Upper lobe of left lung (tissue), 6 donors: Measurements from ENCODE around the gene ZFR2. TPM values are rescaled to one million over a fixed set of nuclear protein-coding genes. Genes with fewer than 3 reads are reported as not detected.

Experiments
- ATAC-seq, 2 donors: fragments of 200-7000 bp; cut with Tn5 transposase; one replicate each; pipeline ENCODE4 v1.9.1; 2022; ENCODE audit warnings: mild to moderate bottlenecking in 2 of 2, moderate library complexity in 2 of 2; ENCODE audit not compliant: low FRiP score in 2 of 2
- DNase-seq, 2 donors: peaks; one replicate each; pipeline ENCODE4 v3.0.0-alpha.2; 2019 to 2020
- H3K27ac ChIP-seq, 4 donors: fragments of 200-600 bp; sonication (generic); one replicate each; pipeline ENCODE4 v1.5.1; 2016 to 2019
- H3K27me3 ChIP-seq, 4 donors: fragments of 200-600 bp; sonication (generic); one replicate each; pipeline ENCODE4 v1.5.1; 2017 to 2019
- H3K36me3 ChIP-seq, 4 donors: fragments of 200-600 bp; sonication (generic); one replicate each; pipeline ENCODE4 v1.5.1; 2016 to 2019
- H3K4me1 ChIP-seq, 4 donors: fragments of 200-600 bp; sonication (generic); one replicate each; pipeline ENCODE4 v1.5.1; 2018 to 2019
- H3K4me3 ChIP-seq, 4 donors: fragments of 200-600 bp; sonication (generic); one replicate each; pipeline ENCODE4 v1.5.1; 2017 to 2019; ENCODE audit warnings: mild to moderate bottlenecking in 2 of 4, moderate library complexity in 1 of 4
- H3K9me3 ChIP-seq, 4 donors: fragments of 200-600 bp; sonication (generic); one replicate each; pipeline ENCODE4 v1.5.1; 2018 to 2019
- EP300 ChIP-seq, 4 donors: sonication (generic); formaldehyde crosslinking; IDR thresholded peaks; one replicate each; pipeline ENCODE4 v1.5.1; 2017; ENCODE audit warnings: antibody characterized with exemption in 4 of 4, control low read depth in 2 of 4
- POLR2A ChIP-seq, 4 donors: fragments of 450-650 bp; IDR thresholded peaks; one replicate each; pipeline ENCODE4 v1.5.1; 2016 to 2017; ENCODE audit warnings: antibody characterized with exemption in 4 of 4, mild to moderate bottlenecking in 2 of 4
- POLR2AphosphoS5 ChIP-seq, 2 donors: sonication (generic); formaldehyde crosslinking; IDR thresholded peaks; one replicate each; pipeline ENCODE4 v1.5.1; 2017; ENCODE audit warnings: antibody characterized with exemption in 2 of 2
- WGBS, 2 donors: methylation state at CpG; one replicate each; pipeline ENCODE4 v1.1.5; 2017 to 2018; 5-methylcytosine and 5-hydroxymethylcytosine counted together
- total RNA-seq, 6 donors: library from RNA; depleted of rRNA in 4 of 6; stranded (reverse); fragments of >200 nt in 4 of 6; gene quantifications; one replicate each; pipeline versions ENCODE4 v1.1.0 to v1.2.1, GENCODE V29; 2016 to 2021
- TF ChIP-seq, protein P1 (sequence below), 6 experiments: fragments of 450-650 bp in 4 of 6; fragments of 200-600 bp in 2 of 6; sonication (generic) in 2 of 6; IDR thresholded peaks; one replicate each; pipeline ENCODE4 v1.5.1; 2016 to 2019; ENCODE audit warnings: antibody characterized with exemption in 6 of 6
- donor health status: DM: no; HTN: no; CAD: no; lungs with moderate emphysema.
- donor health status: DM: no; HTN: yes; CAD: no; lungs with severe emphysema.

The ZFR2 gene
- total RNA-seq, 6 donors from 2014 or later: 0.11 to 4.2 (median 0.30) TPM; not detected in 3

DNA sequence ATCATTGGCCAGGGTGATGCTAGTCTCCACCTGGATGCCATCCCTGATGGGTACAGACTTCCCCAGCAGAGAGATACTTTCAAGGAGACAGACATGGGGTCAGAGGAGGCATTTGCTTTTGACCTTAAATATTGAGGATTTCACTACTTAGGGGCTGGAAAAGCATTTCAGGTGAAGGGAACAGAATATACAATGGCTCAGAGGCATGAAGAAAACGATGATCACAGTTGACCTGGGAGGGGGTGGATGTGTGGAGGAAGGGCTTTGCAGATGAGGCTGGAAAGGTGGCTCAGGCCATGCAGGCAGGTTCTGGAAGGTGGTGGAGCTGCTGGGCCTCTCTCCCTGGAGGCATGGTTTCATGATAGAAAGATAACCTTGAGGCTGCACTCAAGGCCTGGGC is 86.5 kb downstream of the ZFR2 start:
- H3K9me3 ChIP-seq: peaks cover 12 to 27% (median 17%) of the 10 kb centered on the region in 4 donors
- TF ChIP-seq EP300 (IDR thresholded peaks at IDR 0.05): no peak
- TF ChIP-seq, protein P1, sequence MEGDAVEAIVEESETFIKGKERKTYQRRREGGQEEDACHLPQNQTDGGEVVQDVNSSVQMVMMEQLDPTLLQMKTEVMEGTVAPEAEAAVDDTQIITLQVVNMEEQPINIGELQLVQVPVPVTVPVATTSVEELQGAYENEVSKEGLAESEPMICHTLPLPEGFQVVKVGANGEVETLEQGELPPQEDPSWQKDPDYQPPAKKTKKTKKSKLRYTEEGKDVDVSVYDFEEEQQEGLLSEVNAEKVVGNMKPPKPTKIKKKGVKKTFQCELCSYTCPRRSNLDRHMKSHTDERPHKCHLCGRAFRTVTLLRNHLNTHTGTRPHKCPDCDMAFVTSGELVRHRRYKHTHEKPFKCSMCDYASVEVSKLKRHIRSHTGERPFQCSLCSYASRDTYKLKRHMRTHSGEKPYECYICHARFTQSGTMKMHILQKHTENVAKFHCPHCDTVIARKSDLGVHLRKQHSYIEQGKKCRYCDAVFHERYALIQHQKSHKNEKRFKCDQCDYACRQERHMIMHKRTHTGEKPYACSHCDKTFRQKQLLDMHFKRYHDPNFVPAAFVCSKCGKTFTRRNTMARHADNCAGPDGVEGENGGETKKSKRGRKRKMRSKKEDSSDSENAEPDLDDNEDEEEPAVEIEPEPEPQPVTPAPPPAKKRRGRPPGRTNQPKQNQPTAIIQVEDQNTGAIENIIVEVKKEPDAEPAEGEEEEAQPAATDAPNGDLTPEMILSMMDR (IDR thresholded peaks at IDR 0.05): no peak
- peaks cover 0 to 7% (median 3%) of the 10 kb centered on the region in 4 donors for H3K27me3 ChIP-seq
- no peak overlapping the region for H3K27ac ChIP-seq
- H3K36me3 ChIP-seq: peaks cover 0 to 10% (median 0%) of the 10 kb centered on the region in 4 donors
- no peak for ATAC-seq
- 86 to 100% methylated on average over 1 of the region's 1 CpG for WGBS, 2 donors
- no peak overlapping the region for H3K4me3 ChIP-seq
- H3K4me1 ChIP-seq: peaks cover 0 to 22% (median 4%) of the 10 kb centered on the region in 4 donors
- DNase-seq: no peak

DNA sequence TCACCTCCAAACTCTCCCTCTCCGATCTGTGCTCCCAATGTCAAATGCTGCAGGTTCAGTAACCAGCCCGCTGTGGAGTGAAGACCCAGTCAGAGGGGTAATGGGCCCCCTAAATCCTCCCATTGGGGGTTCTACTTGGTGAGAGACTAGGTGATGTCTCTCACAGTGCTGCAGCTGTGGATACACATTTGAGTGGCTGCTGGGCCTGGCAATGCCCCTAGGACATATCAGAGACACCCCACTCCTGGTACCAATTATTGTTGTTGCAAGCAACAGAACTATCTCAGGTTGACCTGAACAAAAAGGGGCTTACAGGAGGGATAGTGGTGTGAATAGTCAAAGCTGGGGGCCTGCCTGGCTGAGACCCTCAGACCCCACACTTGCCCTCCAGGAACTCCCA is 87.2 kb downstream of the ZFR2 start:
- Histone ChIP-seq H3K36me3 (peaks cover 0 to 10% (median 0%) of the 10 kb centered on the region in 4 donors), H3K27me3 (peaks cover 0 to 7% (median 3%) of the 10 kb centered on the region in 4 donors), H3K4me1 (peaks cover 0 to 19% (median 4%) of the 10 kb centered on the region in 4 donors), H3K9me3 (peaks cover 12 to 27% (median 17%) of the 10 kb centered on the region in 4 donors), H3K4me3 (no peak overlapping the region), H3K27ac (no peak overlapping the region)
- 96 to 100% methylated on average over 2 of the region's 2 CpGs for WGBS, 2 donors
- TF ChIP-seq POLR2AphosphoS5 (IDR thresholded peaks at IDR 0.05): no peak
- no peak for TF ChIP-seq EP300 (IDR thresholded peaks at IDR 0.05)
- no peak for TF ChIP-seq POLR2A (IDR thresholded peaks at IDR 0.05)
- TF ChIP-seq, protein P1 (IDR thresholded peaks at IDR 0.05): no peak
- no peak for DNase-seq
- no peak for ATAC-seq

DNA sequence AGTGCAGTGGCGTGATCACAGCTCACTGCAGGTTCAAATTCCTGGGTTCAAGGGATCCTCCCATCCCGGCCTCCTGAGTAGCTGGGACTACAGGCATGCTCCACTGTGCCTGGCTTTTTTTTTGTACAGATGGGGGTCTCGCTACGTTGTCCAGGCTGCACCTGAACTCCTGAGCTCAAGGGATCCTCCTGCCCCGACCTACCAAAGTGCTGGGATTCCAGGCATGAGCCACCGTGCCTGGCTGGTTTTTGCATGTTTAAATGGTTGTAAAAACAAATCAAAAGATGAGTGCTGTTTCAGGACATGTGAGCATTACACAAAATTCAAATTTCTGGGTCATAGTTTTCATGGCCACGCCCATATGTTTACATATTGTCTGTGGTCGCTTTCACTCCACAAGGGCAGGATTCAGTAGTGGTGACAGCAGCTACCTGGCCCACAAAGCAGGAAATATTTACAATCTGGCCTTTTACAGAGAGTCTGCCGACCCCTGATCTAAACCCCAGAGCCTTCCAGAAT is 88.0 kb downstream of the ZFR2 start:
- Histone ChIP-seq H3K4me3 (no peak overlapping the region), H3K4me1 (peaks cover 0 to 13% (median 4%) of the 10 kb centered on the region in 4 donors), H3K9me3 (peaks cover 12 to 27% (median 17%) of the 10 kb centered on the region in 4 donors), H3K36me3 (peaks cover 0 to 10% (median 0%) of the 10 kb centered on the region in 4 donors), H3K27ac (no peak overlapping the region), H3K27me3 (peaks cover 0 to 4% (median 2%) of the 10 kb centered on the region in 4 donors)
- ATAC-seq (no peak), DNase-seq (no peak)
- WGBS, 2 donors: 84 to 89% methylated on average over 9 of the region's 9 CpGs
- TF ChIP-seq POLR2A (IDR thresholded peaks at IDR 0.05): no peak
- no peak for TF ChIP-seq POLR2AphosphoS5 (IDR thresholded peaks at IDR 0.05)
- TF ChIP-seq EP300 (IDR thresholded peaks at IDR 0.05): no peak
- TF ChIP-seq, protein P1 (IDR thresholded peaks at IDR 0.05): no peak

DNA sequence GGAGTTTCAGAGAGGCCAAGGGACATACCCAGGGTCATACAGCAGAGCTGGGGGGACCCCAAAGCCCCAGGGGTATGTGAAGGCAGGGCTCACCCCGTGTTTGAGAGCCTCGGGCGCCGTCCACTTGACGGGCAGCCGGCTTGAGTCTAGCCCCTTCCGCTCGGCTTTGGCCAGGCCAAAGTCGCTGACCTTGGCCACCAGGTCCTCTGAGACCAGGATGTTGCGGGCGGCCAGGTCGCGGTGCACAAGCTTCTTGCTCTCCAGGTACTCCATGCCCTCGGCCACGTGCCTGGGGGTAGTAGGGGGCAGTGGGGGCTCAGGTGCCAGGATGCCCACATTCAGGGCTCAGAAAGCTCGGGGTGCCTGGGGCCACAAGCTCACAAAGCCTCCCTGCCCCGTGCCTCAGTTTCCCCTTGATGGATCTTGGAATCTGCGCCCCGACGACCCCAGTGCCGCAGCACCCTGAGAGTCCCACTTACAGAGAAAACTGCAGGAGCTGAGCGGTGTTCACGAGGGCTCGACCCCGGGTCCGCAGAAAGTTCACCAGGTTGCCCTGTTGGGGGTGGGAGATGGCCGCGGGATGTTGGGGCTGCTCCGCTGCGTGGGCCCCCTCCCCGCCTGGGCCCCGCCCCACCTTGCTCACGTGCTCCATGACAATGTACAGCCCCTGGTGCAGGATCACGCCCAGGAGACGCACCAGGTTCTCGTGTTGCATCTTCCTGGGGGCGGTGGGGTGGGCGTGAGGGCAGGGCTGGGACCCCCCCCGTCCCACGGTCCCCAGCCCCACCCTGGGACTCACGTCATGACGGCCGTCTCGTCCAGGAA is 89.7 kb downstream of the ZFR2 start:
- TF ChIP-seq, protein P1 (IDR thresholded peaks at IDR 0.05): no peak
- TF ChIP-seq POLR2AphosphoS5 (IDR thresholded peaks at IDR 0.05): no peak
- TF ChIP-seq POLR2A (IDR thresholded peaks at IDR 0.05): no peak
- no peak for TF ChIP-seq EP300 (IDR thresholded peaks at IDR 0.05)
- DNase-seq: peak in 1 of 2 donors; percentile 80
- WGBS, 2 donors: 75 to 85% methylated on average over 4 to 44 of the region's 44 CpGs

More for the DNA sequence above, 89.7 kb downstream of the ZFR2 start:
- H3K4me3 ChIP-seq: no peak overlapping the region
- peaks cover 0 to 10% (median 0%) of the 10 kb centered on the region in 4 donors for H3K36me3 ChIP-seq
- H3K9me3 ChIP-seq: peaks cover 12 to 27% (median 17%) of the 10 kb centered on the region in 4 donors
- H3K27ac ChIP-seq: no peak overlapping the region
- ATAC-seq: no peak
- no peaks in the 10 kb centered on the region for H3K27me3 ChIP-seq
- no peaks in the 10 kb centered on the region for H3K4me1 ChIP-seq
